HL-60 (cell line): ENCODE measurements around the gene TBX3.

Experiments used
- DNase-seq, 2 experiments: peaks; one replicate each; pipeline ENCODE4 v3.0.0-alpha.2; 2010 to 2020; ENCODE audit warnings: low read depth in 1 of 2, low spot score in 1 of 2
- H3K27ac ChIP-seq: fragments of 250-450 bp; sonication (Bioruptor Pico); replicated peaks from 2 replicates; pipeline ENCODE4 v1.5.1; 2020; ENCODE audit warnings: mild to moderate bottlenecking, moderate library complexity
- H3K27me3 ChIP-seq: fragments of 250-450 bp; sonication (Bioruptor Pico); 2 replicates; pipeline ENCODE4 v1.5.1; 2021; ENCODE audit warnings: mild to moderate bottlenecking, moderate library complexity; ENCODE audit not compliant: insufficient read depth, poor library complexity, severe bottlenecking
- H3K4me3 ChIP-seq: replicated peaks from 2 replicates; pipeline ENCODE4 v1.5.1; 2011; ENCODE audit warnings: mild to moderate bottlenecking, control low read depth, low read length; ENCODE audit not compliant: insufficient read depth
- GABPA ChIP-seq: IDR thresholded peaks from 2 replicates; pipeline ENCODE4 v1.6.1; 2012; ENCODE audit warnings: low read depth
- POLR2AphosphoS5 ChIP-seq: IDR thresholded peaks from 2 replicates; pipeline ENCODE4 v1.6.1; 2012; ENCODE audit warnings: low read depth
- SPI1 ChIP-seq: IDR thresholded peaks from 2 replicates; pipeline ENCODE4 v1.6.1; 2012; ENCODE audit warnings: low read depth, mild to moderate bottlenecking, borderline replicate concordance
- TF ChIP-seq, protein P1 (sequence below): IDR thresholded peaks from 2 replicates; pipeline ENCODE4 v1.6.1; 2012; ENCODE audit warnings: low read depth; ENCODE audit not compliant: insufficient replicate concordance
- TF ChIP-seq, protein P2 (sequence below): IDR thresholded peaks from one replicate; pipeline ENCODE4 v1.5.1; 2011; ENCODE audit warnings: low read length, control low read depth, inconsistent platforms; ENCODE audit not compliant: insufficient read depth

The TBX3 gene

DNA sequence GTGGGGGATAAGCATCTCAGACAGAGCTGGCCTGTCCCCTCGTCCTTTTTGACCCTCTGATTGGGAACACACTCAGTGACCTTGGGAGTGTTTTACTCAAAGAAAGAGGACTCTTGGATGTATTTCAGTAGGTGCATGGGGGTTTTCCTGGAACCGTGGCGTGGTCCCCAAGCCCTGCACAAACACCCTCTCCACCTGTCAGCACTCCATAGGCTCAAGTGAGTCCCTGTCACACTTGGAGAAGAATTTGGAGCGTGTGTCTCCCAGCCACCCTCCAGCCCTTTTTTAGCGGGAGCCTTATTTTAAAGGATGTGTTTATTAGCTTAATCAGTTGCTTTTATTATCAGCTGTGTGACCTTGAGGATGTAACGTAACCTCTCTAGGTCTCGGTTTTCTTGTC is 37.3 kb upstream of the TBX3 start:
- no peak for DNase-seq
- Histone ChIP-seq H3K27me3 (no peaks in the 10 kb centered on the region), H3K27ac (no peak overlapping the region), H3K4me3 (no peak overlapping the region)
- no peak for TF ChIP-seq POLR2AphosphoS5
- no peak for TF ChIP-seq GABPA

DNA sequence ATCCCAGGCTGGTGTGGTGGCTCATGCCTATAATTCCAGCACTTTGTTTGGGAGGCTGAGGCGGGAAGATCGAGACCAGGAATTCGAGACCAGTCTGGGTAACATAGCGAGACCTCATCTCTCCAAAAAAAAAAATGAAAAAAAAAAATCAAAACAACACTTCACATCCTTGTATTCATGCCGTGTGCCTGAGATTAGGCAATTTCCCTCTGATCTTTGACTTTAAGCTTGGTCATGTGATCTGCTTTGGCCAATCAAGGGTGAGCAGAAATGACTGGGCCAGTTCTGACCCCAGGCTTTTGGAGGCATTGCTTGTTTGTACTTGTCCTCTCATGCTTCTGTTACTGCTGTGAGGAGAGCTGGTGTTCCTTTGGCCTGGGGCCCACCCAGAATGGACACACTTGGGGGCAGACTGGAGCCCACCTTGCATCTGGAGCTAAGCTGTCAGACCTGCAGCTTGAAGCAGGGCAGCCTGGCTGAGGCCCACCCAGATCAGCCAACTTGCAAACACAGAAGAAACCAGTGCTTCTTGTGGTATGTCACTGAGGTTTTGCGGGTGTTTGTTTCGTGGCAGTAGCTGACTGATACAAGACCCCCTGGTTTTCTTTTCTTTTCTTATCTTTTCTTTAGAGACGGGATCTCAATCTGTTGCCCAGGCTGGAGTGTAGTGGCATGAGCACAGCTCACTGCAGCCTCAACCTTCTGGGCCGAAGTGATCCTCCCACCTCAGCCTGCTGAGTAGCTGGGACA is 29.7 kb upstream of the TBX3 start:
- no peak for DNase-seq
- Histone ChIP-seq H3K27me3 (no peaks in the 10 kb centered on the region), H3K4me3 (no peak overlapping the region), H3K27ac (no peak overlapping the region)
- TF ChIP-seq SPI1, result no peak
- TF ChIP-seq, protein P1, sequence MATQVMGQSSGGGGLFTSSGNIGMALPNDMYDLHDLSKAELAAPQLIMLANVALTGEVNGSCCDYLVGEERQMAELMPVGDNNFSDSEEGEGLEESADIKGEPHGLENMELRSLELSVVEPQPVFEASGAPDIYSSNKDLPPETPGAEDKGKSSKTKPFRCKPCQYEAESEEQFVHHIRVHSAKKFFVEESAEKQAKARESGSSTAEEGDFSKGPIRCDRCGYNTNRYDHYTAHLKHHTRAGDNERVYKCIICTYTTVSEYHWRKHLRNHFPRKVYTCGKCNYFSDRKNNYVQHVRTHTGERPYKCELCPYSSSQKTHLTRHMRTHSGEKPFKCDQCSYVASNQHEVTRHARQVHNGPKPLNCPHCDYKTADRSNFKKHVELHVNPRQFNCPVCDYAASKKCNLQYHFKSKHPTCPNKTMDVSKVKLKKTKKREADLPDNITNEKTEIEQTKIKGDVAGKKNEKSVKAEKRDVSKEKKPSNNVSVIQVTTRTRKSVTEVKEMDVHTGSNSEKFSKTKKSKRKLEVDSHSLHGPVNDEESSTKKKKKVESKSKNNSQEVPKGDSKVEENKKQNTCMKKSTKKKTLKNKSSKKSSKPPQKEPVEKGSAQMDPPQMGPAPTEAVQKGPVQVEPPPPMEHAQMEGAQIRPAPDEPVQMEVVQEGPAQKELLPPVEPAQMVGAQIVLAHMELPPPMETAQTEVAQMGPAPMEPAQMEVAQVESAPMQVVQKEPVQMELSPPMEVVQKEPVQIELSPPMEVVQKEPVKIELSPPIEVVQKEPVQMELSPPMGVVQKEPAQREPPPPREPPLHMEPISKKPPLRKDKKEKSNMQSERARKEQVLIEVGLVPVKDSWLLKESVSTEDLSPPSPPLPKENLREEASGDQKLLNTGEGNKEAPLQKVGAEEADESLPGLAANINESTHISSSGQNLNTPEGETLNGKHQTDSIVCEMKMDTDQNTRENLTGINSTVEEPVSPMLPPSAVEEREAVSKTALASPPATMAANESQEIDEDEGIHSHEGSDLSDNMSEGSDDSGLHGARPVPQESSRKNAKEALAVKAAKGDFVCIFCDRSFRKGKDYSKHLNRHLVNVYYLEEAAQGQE, result no peak
- TF ChIP-seq POLR2AphosphoS5, result no peak
- TF ChIP-seq, protein P2, sequence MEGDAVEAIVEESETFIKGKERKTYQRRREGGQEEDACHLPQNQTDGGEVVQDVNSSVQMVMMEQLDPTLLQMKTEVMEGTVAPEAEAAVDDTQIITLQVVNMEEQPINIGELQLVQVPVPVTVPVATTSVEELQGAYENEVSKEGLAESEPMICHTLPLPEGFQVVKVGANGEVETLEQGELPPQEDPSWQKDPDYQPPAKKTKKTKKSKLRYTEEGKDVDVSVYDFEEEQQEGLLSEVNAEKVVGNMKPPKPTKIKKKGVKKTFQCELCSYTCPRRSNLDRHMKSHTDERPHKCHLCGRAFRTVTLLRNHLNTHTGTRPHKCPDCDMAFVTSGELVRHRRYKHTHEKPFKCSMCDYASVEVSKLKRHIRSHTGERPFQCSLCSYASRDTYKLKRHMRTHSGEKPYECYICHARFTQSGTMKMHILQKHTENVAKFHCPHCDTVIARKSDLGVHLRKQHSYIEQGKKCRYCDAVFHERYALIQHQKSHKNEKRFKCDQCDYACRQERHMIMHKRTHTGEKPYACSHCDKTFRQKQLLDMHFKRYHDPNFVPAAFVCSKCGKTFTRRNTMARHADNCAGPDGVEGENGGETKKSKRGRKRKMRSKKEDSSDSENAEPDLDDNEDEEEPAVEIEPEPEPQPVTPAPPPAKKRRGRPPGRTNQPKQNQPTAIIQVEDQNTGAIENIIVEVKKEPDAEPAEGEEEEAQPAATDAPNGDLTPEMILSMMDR, result no peak
- no peak for TF ChIP-seq GABPA

DNA sequence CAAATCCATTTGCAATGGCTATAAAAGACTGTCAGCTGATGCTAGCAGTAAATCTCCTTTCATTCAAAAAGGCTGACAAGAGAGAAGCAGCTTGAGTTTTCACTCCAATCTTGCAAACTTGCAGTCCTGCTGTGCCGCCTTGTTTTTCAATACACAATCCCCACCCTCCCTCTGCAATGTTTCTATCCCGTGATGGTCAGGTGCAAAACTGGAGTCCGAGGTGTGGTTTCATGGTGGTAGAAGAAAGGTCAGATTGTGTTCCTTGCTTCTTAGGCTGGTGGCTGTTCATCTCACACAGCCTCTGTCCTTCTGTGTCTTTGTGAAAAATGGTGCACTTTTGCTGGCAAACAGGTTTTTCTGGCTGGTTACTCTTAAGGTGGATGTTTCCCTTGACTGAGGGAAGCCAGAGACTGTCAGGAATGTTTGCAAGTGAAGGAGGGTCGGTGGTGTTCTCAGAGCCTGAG is 27.7 kb upstream of the TBX3 start:
- no peak overlapping the region for H3K27ac ChIP-seq
- no peak for DNase-seq
- TF ChIP-seq, protein P2, result no peak
- TF ChIP-seq SPI1, result no peak
- TF ChIP-seq, protein P1, result no peak
- TF ChIP-seq POLR2AphosphoS5, result no peak
- no peak for TF ChIP-seq GABPA
- no peak overlapping the region for H3K4me3 ChIP-seq
- H3K27me3 ChIP-seq, result no peaks in the 10 kb centered on the region

DNA sequence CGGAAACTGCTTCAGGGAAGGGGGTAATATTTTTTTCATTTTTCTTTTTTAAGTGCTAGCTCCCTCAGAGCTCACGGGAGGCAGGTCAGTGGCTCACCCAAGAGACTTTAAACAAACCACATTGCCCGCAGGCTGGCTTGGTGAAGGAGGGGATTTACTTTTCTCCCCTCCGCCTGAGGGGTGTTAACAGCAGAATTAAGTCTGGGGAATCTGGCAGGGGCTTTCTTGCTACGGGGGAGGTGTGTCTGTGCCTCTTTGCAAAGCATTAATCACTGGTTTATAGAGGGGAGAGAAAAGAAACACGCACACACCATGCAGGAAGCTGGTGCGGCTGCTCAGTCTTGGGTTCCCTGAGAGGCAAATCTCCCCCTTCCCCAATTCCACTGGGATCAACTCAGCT is 26.2 kb upstream of the TBX3 start:
- no peak for TF ChIP-seq POLR2AphosphoS5
- TF ChIP-seq, protein P2, result no peak
- TF ChIP-seq GABPA, result no peak
- TF ChIP-seq, protein P1, result no peak
- TF ChIP-seq SPI1, result no peak
- Histone ChIP-seq H3K27ac (no peak overlapping the region), H3K4me3 (no peak overlapping the region), H3K27me3 (no peaks in the 10 kb centered on the region)
- no peak for DNase-seq
